GM19351 (cell line): ENCODE measurements around the gene ST6GAL1.

Experiments used
- ATAC-seq: cut with Tn5 transposase; IDR thresholded peaks from one replicate; pipeline ENCODE4 v1.9.1; 2021; ENCODE audit warnings: mild to moderate bottlenecking, moderate library complexity; ENCODE audit not compliant: unreplicated experiment

ST6GAL1 gene

DNA sequence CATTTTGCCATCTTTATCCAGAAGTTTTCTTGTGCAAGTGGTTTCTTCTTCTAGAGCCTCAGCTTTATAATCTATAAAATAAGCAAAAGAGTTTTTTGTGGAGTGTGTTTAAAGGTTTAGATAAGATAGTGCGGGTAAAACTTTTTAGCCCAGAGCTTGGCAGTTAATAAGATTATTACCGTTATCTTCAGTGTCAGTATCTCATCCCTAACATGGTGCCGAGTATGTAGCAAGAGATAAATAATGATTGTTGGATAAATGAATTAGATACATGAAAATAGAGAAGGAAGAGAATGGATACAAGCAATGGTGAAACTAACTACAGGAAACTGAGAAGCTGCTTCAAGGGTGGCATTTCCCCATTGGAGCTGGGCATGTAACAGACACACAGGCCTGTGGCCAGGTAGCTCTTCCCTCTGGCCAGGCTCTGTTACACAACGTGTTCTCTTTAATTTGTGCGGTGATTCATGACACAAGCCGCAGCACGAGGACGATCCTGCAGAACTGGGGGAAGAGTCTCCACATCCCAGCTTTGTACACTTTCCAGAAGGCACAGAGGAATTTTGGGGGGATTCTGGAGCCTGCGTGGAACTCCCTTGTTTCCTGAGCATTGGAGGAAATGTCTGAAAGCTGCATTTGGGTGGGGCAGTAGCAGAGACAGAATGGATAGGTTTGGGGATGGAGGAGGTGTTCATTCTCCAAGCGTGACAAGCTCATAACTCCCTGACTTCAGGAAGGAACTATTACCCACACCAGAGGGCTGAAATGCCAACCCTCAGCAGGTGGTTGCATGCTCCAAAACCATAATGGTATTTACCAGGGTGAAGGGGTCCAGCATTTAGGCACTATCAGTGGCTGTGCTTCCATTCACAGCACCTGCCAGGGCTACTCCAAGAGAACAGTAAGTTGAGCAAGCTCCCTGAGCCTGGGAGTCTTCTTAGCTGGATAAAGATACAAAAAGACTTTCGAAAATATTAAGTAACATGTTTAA, 14.2 kb upstream of the ST6GAL1 start:
- no peak for ATAC-seq

DNA sequence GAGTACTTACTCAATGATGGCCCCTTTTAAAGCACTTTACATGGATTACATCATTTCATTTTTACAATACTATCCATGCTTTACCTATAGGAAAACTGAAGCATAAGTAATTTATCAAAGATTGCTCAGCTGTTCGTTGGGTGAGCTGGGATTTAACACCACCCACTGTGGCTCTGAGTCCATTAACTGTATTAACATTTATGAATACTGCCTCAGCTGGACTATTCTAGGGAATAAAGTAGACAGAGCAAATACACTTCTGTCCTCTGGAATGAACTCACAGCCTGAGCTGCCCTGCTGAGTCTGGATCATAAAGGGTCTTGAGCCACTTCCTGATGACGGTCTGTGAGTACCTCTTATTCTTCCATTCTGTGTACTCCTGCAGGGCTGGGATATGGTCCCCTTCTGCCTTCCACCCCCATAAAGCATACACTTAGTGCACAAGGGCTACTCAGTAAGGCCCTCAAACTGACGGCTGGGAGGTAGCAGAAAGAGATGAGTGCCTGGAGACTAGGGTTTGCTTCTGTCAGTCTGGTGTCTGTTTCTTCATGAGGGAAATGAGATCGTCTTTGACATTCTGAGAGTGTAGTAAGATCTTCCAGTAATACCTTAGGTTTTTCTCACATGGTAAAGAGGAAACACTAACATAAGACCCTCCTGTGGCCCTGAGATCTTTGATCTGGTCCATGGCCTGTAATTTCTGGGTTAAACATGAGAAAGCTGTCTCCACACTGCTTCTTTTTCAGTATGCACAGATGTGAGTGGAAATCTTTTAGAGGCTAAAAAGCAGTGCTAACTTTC, 12.6 kb upstream of the ST6GAL1 start:
- no peak for ATAC-seq

DNA sequence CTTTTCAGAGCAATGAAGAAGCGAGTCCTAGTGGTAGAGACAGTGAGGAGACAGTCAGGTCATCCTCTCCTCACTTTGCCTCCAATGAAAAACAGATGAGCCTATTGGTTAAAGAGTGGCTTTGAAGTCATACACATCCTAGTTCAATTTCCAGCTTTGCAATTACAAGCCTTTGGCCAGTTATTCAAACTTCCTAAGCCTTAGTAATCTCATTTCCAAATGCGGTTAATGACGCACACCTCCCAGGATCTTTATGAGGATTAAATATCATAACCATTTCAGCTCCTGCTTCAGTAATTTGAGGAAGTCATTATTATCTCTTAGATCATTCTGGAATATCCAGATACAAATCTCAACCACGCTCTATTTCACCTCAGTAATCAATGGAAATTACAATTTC, 10.0 kb upstream of the ST6GAL1 start:
- no peak for ATAC-seq

DNA sequence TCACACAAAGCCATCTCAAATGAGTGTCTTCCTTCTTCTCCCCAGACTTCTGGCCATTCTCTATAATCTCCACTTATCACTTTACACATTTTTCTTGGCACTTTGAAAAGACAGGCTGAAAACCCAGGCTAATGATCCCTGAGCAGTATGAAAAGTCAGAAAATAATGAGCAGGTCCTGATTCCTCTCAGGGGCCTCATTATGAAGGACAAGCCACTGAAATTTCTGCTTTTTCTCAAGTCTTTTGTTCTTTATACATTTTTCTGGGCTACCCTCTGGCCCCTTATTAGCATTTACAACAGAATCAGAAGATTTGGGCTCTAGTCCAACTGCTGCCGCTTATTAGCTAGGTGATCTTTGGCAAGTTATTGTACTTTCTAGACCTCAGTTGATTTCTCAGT, 9.5 kb upstream of the ST6GAL1 start:
- ATAC-seq, result no peak

DNA sequence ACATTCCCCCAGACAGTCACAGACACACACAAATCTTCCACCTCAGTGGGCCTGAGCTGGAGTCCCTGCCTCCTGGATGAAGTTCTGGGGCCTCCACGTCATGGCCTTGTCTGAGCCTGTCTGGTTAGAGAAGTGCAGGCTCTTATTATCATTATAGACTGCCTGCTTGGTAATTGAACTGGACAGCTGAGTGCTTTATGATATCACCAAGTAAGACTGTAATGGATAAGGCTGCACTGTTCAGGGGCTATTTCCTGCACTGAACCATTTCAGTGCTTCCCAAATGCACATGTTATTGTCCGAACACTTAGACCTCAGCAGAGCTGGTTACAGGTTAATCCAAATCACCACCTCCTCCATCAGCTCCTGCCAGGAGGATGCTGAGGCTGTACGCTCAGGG, 8.7 kb upstream of the ST6GAL1 start:
- ATAC-seq, result no peak

DNA sequence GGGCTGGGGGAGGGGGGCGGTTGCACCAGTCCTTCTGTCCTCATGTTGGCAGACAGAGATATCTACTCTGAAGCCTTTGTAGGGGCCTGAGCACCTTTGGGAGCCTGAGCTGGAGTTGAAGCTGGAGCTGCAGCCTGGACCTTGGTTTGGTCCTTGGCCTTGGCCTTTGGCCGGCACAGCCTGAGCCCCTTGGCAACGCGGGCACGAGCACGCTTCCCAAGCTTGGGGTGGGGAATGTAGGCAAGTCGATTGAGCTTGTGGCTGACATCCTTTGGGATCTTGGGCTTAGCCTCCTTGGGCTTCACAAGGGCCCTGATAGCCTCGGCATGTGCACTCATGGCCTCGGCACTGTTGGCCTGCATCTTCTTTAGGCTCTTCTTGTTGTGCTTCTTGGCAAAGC, 8.1 kb upstream of the ST6GAL1 start:
- ATAC-seq, result no peak

DNA sequence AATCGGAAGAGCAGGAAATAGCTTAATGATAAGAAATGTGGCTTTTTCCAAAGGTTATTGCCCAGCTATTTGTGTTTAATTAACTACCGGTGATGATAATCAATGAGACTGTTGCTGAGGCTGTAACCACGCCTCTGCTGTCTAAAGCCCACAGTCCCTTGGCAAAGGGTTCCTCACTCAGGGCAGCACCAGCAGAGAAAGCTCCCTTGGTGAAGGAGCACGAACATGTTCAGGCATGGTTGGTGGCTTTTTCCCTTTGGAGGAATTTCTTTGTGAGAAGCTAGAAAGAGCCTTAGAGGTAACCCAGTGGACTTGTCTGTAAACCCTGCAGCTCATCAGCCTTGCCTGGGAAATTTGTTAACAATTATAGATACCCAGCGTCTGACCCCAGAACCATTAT, 7.5 kb upstream of the ST6GAL1 start:
- ATAC-seq, result no peak

DNA sequence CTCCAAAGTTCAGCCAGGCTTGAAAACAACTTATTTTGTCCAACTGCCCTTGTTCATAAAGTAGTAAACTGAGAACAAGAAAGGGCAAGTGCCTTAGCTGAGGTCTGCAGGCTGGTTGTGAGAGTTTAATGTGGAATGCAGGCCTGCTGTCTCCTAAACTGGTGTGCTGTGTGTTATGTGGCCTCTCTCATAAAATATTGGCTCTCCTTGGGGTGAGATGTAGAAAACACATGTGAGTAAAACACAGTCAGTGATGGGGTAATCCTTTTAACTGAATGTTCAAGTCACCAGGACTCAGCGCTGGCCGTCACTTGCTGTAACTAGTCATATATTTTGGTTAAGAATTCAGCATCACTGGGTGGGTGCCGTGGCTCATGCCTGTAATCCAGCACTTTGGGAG, 7.1 kb upstream of the ST6GAL1 start:
- no peak for ATAC-seq

DNA sequence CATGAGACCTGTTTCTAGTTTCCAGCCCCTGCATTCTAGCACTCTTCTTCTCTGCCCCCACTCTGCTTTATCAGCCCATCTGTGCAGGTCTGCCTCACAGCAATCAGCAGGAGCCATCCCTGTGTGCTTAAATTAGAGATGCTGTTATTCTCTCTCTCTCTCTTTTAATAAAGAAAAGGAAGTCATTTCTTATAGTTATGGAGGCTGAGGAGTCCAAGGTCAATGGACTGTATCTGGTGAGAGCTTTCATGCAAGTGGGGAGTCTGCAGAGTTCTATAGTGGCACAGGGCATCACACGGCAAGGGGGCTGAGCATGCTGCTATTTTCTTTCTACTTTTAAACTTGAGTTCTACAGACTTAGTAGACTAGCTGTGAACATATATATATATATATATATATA, 4.5 kb upstream of the ST6GAL1 start:
- no peak for ATAC-seq

DNA sequence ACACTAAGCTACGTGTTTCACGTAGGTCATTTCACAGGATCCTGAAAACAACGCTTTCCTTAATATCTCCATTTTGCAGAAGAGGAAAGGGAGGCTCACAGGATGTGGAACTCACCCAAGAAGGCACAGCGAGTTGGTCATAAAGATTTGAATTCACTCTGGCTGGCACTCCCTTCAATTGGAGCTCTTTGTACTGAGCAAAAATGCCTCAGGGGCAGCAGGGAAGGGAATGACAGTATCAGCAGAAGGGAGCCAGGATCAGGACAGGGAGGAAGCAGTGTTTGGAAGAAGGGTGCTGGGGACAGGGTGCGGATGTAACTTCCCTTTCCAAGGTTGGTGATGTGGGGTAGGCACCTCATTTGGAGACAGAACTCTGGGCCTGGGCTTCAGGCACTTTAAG, 1.1 kb upstream of the ST6GAL1 start:
- no peak for ATAC-seq

DNA sequence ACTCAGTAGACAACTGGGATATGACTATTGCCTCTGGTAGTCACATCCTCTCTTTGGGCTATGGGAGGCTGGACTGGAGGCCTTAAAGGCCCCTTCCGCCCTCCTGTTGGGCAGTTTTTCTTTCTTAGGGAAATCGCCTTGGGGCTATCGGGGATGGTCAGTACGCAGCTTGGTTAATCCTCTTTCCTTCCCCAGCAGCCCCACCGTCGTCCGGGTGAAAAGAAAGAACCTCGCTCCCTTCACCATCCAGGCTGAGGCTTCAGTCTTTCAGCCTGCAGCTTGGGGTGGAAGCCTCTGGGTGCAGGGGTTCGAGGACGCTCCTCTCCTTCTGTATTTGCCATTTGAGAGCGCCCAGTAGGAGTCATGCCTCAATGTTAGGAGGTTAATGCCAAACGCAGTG, 641 bp upstream of the ST6GAL1 start:
- ATAC-seq, result no peak

DNA sequence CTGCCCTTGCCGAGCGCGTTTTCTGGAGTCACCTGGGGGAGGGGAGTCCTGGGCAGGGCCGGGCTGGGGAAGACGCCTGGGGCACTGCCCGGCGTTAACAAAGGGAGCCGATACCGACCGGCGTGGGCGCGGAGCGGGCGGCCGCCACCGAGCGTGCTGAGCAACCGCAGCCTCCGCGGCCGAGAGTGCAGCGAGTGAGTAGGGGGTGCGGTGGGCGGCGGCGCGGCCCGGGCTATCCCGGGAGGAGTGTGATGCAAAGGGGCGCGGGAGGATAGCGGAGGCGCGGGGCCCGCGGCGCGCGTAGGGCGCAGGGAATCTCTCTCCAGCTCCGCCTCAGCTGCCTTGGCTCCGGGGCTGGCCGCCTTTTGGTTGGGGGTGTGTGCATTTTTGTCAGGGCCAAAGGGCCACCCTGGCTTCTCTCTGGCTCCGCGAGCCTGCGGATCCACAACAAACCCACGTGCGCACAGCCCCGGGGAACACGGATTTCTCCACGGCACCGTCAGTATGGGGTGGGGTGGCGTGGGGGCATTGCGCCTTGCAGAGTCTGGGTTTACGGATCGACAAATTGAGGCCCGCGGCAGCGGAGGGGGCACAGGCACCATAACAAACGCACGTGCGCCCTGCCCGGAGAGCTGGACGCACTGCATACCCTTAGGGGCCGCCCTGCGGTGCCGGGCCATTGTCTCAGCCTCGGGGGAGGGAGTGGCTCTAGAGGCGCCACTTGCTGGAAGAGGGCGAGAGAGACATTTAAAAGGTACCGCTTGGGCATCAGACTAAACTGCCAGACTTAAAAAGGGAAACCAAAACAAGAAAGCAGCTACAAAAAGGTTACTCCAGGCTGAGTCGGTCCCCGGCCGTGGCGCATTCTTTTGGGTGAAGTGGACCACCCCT, 560 bp downstream of the ST6GAL1 start:
- ATAC-seq, result peak; percentile 73

DNA sequence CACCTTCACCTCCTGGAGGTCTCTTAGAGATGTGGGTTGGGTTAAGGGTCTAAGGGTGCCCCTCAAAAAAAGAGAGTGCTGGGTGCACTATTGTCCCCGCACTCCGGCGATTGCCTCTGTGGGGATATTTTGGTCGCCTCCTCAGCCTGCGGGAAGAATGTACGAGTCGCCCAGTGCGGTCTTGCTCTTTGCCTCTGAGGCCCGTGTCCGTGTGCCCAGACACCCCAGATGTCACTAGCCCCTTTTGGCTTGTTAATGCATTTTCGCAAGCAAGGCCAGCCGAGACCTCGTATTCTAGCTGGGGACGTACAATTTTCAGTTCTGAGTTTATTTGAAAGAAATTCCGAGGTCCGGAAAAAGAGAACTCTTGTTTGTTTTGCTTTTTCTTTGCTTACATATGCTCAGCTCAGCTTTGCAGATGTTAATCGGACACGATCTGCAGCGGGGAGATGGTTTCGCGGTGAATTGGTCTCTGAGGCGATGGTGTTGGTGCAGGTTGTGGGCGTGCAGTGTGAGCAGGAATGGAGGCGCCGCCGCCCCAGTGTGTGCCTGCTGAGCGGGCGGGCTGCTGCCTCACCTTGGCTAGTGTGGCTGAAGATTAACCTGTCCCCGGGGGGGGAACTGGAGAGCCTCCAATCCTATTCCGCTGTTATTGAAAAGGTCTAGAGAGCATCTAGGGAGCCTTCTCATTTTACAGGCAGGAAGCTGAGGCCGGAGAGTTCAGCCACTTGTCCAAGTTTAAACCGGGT, 1.4 kb downstream of the ST6GAL1 start:
- ATAC-seq, result no peak

DNA sequence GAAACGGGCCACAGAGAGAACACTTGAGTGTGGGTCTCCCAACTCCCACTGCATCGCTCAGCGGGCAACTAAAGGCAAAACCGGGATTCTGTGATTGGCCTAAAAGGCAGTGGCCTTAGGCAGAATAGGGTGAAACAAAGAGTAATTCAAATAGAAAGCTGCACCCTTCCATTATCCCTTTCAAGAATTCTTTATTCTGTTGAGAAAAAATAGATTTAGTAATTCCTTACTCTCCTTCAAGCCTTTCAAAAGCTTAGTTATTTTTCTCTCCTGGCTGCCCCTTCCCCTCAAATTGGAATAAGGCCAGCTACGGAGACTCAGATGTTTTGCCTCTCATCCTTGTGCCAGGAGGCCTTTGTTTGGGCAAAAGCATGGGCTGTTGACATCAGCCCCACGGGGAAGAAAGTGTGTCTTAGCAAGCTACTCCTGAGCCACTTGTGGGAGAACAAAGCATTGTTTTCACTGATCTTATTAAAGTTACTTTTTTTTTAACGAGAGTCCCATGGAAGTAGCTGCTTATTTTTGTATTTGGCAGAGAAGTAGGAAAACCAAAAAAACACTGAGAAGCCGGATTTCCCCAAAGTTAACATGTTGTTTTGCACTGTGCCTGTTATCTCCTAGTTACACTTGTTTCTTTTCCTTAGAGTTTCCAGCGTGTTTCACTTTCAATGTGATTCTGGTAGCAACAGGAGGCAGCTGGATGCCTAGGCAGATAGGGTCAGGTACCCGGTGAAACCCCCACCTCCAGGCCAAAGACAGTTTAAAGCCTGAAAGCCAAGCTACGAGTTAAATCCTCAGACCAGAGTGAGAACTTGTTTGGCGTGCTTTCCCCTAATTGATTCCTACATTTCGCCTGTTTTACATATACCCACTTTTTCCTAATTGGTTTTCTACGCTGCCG, 2.2 kb downstream of the ST6GAL1 start:
- ATAC-seq, result no peak

DNA sequence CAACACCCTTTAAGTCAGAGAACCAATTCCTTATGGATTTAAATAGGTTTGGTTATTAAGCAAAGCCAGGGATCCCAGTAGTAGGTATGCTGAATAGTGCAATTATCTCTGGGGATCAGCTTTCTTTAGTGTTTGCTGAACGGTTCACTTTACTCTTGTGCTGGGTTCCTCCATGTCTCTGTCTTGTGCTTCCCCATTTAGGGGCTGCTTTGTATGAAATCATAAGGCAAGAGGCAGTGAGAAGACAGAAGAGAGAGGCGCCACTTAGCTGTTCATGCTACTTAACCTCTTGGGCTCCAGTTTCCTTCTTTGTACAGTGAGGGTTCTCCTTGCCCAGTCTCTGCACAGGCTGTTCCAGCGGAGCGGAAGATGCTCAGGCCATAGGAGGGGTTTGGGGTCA, 3.5 kb downstream of the ST6GAL1 start:
- ATAC-seq, result no peak

DNA sequence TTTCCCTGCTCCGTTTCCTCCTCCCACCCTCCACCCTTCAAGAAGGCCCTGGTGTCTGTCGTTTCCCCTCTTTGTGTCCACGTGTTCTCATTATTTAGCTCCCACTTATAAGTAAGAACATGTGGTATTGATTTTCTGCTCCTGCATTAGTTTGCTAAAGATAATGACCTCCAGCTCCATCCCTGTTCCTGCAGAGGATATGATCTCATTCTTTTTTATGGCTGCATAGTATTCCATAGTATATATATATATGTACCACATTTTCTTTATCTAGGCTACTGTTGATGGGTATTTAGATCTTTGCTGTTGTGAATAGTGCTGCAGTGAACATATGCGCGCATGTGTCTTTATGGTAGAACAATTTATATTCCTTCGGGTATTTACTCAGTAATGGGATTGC, 4.8 kb downstream of the ST6GAL1 start:
- no peak for ATAC-seq

DNA sequence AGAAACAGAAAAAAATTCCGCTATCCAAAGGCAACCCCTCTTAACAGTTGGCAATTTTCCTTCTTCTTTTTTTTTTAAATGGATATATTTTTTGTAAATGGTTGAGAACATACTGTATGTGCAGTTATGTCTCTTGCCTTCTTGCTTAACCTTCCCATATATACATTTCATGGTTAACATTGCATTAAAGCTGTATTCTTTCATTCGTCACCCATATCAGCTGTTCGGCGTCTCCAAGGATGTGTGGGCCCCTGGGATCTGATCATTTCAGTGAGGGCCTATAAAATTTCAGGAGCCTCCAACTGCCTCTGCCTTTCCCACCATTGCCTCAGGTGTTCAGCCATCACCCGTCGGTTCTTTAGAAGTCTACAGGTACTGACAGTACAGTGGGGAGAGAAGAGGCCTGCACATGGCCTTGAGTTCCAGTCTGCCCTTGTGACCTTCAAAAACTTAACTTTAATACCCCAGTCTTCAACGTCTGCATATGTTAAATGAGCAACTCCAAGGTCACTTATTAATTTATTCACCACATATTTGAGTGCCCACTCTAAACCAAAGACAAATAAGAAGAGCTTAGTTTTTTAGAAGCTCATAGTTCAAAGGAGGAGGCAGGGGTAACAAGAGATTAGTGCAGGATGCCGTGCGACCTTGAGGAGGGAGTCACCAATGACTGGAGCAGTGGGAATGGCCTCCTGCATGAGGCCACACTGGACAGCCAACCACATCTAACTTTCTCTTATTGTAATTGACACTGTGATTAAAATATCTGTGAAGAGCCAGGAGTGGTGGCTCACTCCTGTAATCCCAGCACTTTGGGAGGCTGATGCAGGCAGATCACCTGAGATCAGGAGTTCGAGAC, 6.9 kb downstream of the ST6GAL1 start:
- no peak for ATAC-seq

DNA sequence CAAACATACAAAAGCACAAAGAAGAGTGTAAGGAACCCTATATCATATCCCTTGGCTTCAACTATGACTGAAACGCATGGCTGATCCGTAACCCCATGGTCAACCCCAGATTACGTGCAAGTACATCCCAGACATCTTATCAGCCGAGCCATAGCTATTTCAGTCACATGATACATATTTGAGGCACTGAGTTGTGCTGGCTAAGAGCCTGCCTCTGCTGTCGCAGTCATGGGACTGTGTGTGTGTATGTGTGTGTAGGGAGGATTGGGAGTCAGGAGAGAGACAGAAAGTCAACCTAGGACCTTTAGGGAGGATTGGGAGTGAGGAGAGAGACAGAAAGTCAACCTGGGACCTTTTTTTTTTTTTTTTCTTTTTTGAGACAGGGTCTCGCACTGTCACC, 8.4 kb downstream of the ST6GAL1 start:
- no peak for ATAC-seq
